Activated T-cell treated with anti-CD3 and anti-CD28 coated beads for 4 hours (primary cell): ENCODE results near the gene PARP12.

Experiments used
- DNase-seq: peaks from one replicate; pipeline ENCODE4 v3.0.0-alpha.2; 2020

PARP12 gene

DNA sequence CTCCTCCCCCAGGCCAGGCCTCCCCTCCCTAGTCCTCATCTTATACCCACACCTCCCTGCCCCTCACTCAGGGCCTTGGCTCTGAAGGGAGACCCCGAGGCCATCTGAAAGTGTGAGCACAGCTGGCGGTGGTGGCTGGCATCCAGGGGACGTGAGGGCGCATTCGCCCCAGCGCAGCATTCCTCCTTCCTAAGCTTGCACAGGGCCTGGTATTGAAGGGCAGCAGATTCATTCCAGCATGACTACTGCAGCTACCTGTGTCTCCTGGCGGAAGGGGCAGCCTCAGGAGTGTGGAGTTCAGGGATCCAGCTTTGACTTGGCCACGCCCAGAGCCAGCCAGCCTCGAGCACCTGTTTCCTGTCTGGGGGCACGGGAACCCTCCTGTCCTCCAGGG lies 72.6 kb downstream of the PARP12 start:
- no peak for DNase-seq

DNA sequence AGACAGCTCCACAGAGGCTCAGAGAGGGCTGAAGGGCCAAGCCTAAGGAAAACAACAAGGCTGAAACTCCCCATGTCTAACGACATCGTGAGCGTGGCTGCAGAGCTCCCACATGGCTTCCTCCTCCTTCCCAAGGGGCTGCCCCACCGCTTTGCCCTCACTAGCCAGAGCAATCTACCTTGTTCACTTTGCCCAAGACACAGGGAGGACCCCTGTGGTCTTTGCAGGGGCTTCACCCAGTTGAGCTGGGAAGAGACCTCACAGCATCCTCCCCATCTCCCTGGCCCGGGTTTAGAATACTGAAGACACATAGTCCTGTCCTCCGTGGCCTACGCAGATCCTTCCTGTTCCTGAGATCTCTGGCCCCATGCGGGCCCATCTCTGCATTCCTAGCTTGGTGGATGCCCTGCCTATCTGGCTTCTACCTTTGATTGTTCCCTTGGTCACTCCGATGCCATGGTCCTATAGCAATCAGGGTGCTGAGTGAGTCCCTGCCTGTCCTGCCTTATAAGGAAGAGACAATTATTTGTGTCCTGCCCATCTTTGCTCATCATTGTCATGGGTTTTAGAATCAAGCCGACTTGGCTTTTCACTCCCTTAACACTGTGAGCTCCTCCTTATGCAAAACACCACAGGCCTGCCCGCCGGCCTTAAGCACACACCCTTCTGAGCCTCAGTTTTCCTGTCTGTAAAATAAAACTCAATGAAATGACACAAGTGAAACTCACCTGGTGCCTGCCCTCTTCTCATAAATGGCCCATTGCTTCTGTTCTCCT lies 73.2 kb downstream of the PARP12 start:
- DNase-seq: no peak

DNA sequence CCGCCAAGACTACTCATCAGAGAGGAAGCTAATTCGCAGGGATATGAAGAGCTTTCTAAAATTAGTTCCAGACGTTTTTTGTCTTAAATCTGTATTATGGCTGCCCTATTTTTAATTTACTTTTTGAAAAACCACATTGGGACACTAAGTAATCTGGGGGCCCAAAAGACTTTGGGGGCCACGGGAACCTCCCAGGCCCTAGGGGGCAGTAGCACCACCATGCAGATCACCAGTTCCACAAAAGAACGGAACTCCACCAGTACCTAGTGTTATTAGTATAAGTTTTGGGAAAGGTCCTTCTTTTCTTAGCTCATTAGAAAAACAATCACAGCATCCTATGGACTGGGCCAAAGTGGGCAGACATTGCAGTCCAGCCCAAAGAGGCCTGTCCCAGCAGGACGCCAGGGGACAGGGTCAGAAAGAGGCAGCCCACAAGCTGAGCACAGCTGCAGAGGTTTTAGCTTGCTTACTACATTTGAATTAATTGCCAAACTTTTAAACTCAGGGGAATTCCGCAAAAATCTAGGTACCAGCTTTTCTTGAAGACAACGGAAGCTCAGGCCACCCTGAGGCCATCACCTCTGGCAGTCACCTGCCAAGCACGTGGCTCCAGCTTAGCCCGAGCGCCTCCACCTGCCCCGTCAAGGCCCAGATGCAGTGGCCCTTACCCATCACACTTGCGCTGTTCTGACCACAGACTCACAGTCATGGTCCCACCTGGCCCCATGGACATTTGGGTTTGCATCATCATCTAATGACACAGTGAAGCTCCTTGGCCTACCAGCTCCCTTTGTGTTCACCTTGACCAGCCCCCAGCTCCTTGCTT lies 74.8 kb downstream of the PARP12 start:
- DNase-seq: no peak

DNA sequence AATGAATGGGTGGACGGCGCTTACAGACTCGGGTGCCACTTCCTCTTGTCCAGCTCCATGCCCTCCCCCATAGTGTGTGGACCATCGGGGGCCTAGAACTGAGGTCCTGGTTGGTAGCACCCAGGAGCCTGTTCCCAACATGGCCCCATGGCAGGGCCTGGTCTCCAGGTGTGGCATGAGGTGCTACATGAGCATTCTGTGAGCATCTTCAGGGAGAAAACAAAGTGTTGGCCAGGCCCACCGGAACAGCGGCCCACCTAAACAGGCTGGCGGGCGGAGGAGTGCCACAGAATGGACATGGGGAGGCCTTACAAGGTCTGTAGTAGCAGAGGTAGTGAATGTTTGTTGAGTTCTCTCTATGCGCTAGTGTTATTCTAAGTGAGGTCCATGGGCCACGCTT lies 76.9 kb downstream of the PARP12 start:
- DNase-seq: no peak

DNA sequence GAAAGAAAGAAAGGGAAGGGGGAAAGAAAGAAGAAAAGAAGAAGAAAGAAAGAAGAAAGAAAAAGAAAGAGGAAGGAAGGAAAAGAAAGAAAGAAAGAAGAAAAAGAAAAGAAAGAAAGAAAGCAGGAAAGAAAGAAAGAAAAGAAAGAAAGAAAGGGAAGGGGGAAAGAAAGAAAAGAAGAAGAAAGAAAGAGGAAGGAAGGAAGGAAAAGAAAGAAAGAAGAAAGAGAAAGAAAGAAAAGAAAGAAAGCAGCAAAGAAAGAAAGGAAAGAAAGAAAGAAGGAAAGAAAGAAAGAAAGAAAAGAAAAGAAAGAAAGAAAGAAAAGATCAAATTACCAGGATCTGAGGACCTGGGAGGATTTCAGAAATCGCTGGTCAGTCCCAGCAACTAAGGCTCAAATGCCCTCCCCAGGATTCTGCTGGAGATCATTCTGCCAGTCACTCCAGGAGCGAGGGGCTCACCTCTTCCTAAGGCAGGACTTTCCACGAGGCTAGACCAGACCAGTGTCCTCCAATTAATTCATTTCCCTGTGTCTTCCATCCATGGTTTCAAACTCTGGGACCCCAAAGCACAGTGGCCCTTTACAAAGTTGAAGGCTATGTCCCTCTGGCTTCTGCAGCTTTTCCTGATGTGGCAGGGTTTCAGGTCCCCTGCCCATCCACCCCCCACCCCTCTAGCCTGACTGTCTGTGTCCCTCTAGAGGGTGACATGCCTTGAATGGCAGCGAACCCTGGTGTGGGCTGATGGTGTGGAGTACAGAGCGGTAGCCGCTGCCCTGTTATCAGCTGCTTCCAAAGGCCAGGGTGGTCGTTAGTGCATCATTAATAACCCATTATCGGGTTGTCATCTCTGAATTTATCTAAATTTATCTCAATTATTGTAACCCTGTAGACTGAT lies 77.9 kb downstream of the PARP12 start:
- DNase-seq: no peak

DNA sequence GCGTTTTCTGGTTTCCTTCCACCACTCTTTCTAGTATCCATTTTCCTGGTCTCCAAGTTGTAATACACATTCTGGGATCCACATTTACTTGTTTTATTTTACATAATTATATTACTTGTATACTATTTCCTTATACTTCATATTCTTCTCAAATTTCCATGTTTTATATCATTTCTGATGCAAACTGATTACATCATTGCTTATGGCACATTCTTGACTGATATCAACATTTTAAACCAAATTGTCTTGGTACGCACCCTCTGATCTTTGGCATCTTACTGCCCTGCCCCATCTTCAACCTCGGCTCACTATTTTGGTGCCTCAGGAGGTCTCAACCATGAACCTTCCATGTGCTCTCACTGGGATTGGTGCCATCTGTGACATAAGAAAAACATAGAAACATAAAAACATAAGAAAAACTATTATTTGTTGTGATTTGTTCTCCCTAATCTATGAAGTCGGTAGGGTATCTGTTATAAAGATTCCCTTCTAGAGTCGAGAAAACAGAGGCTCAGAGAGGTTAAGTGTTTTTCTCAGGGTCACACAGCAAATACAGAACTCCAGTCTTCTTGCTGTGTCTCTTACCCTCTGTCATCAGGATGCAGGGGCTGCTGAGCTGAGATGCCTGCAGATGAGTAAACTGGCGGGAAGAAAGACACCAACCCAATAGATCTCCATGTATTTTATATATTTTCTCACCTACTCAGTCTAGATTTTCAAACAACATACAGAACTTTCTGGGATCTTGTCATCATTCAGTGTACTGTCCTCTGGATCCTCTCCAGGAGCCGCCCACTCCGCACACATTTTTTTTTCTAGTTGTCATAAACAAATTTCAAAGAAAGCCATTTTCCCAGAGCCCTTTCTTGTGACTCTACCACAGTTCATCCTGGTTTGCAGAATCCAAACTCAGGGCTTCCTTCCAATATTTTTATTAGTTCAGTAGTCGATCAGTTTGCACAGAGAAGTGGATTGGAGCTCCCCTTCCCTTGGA lies 79.5 kb downstream of the PARP12 start:
- DNase-seq: no peak

DNA sequence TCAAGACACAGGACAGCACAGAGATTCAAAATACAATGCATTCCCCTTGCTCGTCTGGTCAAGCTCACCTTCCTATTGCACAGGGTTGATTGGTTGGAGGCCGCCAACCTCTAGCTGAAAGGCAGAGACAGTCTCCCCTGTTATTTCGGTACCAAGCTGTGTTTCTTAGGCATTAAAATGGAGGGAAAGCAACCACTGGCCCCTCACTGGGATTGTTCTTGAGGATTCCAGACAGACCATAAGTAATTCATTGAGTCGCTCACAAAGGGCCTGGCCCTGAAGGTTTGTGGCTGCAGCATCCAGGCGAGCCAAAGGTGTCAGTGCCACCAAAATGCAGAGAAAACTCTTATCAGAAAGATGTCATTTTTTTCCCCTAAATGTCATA lies 81.2 kb downstream of the PARP12 start:
- no peak for DNase-seq

DNA sequence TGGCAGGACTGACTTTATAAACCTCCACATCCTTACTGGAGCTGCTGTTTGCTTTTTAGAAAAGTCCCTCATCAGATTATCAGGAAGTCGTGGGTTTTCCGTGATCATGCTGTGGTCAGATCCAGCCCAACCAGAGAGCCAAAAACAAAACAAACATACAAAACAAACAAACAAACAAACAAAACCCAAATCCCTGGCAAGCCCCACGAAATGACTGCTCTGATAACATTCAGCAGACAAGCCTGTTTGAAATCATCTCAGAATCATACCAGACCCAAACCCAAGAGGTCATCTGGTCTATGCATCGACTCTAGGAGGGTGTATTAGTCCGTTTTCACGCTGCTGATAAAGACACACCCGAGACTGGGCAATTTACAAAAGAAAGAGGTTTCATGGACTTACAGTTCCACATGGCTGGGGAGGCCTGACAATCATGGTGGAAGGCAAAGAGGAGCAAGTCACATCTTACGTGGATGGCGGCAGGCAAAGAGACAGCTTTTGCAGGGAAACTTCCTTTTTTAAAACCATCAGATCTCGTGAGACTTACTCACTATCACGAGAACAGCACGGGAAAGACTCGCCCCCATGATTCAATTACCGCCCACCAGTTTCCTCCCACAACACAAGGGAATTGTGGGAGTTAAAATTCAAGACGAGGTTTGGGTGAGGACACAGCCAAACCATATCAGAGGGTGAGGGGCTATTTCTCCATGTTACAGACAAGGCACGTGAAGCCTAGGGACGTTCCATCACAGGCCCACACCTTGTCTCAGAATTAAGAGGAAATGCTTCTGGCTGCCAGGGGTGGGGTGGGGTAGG lies 85.7 kb downstream of the PARP12 start:
- no peak for DNase-seq

DNA sequence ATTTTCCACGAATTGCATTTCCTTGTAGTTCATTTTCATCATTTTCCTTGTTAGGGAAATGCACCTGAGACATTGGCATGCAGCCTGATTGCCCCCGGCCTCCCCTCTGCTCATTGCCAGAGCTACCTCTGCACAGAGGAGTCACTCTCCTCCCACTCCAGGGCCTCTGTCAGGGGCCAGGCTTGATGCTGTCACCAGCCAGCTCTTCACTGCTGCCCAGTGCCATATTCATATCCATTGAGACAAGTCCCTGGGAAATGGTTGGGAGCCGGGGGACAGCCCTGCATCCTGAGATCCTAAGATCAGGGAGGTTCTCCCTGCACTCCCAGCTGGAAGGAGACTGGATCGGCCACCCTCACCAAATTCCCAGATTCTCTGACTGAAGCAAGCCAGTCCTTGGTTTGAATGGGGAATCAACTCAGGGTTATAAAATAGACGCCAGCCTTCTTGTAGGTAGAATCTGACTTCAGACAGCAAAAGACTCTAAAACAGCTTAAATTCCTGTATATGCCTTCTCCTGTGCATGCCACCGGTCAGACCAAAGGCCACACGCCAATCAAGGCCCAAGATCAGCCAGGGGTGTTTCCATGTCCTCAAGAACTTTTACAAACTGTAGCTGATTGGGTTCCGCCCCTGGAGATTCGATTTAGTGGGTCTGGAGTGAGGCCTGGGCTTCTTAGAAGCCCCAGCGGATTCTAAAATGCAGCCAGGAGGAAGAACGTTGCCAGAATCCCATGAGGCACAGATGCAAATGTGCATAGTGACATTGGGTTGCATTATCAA lies 86.5 kb downstream of the PARP12 start:
- DNase-seq: no peak

DNA sequence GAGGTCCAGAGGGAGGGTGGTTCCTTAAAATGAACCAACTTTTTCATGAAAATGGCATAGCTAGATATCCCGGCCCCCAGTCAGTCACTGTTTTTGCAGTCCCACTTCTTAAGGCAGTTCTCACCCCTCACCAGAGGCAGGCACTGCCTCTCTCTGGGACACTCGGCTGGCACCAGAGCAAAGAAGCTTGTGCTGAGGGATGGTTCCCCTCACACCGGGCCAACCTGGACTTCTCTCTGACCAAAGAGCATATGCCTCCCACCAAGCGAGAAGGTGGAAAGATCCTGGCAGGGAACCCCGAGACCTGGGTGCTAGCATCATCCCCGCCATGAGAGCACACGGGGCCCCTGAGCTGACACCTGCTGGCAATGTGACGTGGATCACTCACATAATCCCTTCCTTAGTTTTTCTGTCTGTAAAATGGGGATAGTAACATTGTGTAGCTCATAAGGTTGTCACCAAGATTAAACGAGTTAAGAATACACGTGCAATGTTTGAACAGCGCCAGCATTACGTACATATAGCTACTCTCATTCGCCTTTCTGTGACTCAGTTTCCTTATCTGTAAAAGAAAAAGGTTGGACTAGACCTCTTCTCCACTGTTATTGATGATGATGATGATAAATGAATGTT lies 88.5 kb downstream of the PARP12 start:
- DNase-seq: no peak
